Activated T-helper 2 cell treated with anti-CD3 and anti-CD28 coated beads, Interferon-gamma antibody, Interleukin-2, Interleukin-4, amounts not matched to agents 10 μg/mL and 5 μg/mL and 100 μg/mL, durations not matched to agents 14 hours and 24 hours and 36 hours (primary cell): Measurements from ENCODE around the gene PHC2. TPM values are rescaled to one million over a fixed set of nuclear protein-coding genes. Genes with fewer than 3 reads are reported as not detected.

ENCODE experiments used
- DNase-seq: peaks from one replicate; pipeline ENCODE4 v3.0.0; 2021; ENCODE audit warnings: low spot score
- H3K27ac Mint-ChIP-seq: one replicate; pipeline ENCODE4 v1.8.0; 2021; ENCODE audit warnings: mixed read lengths
- H3K27me3 Mint-ChIP-seq: one replicate; pipeline ENCODE4 v1.8.0; 2021; ENCODE audit warnings: low read depth, mixed read lengths
- H3K36me3 Mint-ChIP-seq: one replicate; pipeline ENCODE4 v1.8.0; 2021; ENCODE audit warnings: low read depth, mixed read lengths
- H3K4me1 Mint-ChIP-seq: one replicate; pipeline ENCODE4 v1.8.0; 2021; ENCODE audit warnings: low read depth, mixed read lengths
- H3K4me3 Mint-ChIP-seq: one replicate; pipeline ENCODE4 v1.8.0; 2021; ENCODE audit warnings: low read depth, mild to moderate bottlenecking, moderate library complexity, mixed read lengths
- H3K9me3 Mint-ChIP-seq: one replicate; pipeline ENCODE4 v1.8.0; 2021; ENCODE audit warnings: mixed read lengths
- intact Hi-C: fragments of 100-400 bp; cut with micrococcal nuclease; formaldehyde crosslinking; loops from one replicate; pipeline ENCODE4 v1.15.1; 2023
- total RNA-seq: library from RNA; stranded (reverse); gene quantifications from 2 replicates; pipeline ENCODE4 v1.2.3, GENCODE V29; 2022

The PHC2 gene
- total RNA-seq, 1 donor from 2014 or later: 33.1 TPM

GRCh38 chr1:33306653-33307493 lies 124.0 kb downstream of the PHC2 start:
- Mint-ChIP-seq H3K4me3 (no peak overlapping the region), H3K27ac (no peak overlapping the region)

GRCh38 chr1:33305816-33306652 lies 124.9 kb downstream of the PHC2 start:
- Mint-ChIP-seq H3K4me3 (no peak overlapping the region), H3K4me1 (peaks cover 24% of the 10 kb centered on the region), H3K9me3 (no peaks in the 10 kb centered on the region), H3K27ac (no peak overlapping the region), H3K36me3 (peaks cover 19% of the 10 kb centered on the region), H3K27me3 (peaks cover 14% of the 10 kb centered on the region)
- DNase-seq: no peak
- intact Hi-C loops: no loop called here

More at GRCh38 chr1:33306653-33307493, 124.0 kb downstream of the PHC2 start:
- intact Hi-C loops: no loop called here
- peaks cover 20% of the 10 kb centered on the region for H3K4me1 Mint-ChIP-seq
- no peak for DNase-seq
- H3K27me3 Mint-ChIP-seq: peaks cover 14% of the 10 kb centered on the region
- H3K9me3 Mint-ChIP-seq: no peaks in the 10 kb centered on the region
- peaks cover 13% of the 10 kb centered on the region for H3K36me3 Mint-ChIP-seq

DNA sequence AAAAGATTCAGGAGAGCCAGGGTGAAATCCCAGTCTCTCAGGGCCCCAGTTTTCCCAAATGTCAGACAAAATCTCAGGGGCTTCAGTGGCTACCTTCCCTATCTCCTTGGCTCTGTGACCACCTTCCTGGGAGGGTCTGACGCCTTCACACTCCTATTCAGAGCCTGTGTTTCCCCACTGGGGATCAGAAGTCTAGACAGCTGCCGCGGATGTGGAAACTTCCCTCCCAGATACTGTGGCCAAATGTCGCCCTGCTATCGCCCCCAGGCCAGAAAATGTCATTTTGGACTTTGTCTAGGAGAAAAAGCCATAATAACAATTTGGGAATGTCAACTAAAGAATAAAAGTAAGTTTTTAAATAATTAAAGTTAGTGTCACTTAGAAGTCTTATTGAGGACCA lies 125.9 kb downstream of the PHC2 start:
- no peak overlapping the region for H3K27ac Mint-ChIP-seq
- peaks cover 14% of the 10 kb centered on the region for H3K27me3 Mint-ChIP-seq
- H3K36me3 Mint-ChIP-seq: peaks cover 25% of the 10 kb centered on the region
- peaks cover 24% of the 10 kb centered on the region for H3K4me1 Mint-ChIP-seq
- no peak for DNase-seq
- H3K4me3 Mint-ChIP-seq: no peak overlapping the region
- no peaks in the 10 kb centered on the region for H3K9me3 Mint-ChIP-seq
- intact Hi-C loops: no loop called here

DNA sequence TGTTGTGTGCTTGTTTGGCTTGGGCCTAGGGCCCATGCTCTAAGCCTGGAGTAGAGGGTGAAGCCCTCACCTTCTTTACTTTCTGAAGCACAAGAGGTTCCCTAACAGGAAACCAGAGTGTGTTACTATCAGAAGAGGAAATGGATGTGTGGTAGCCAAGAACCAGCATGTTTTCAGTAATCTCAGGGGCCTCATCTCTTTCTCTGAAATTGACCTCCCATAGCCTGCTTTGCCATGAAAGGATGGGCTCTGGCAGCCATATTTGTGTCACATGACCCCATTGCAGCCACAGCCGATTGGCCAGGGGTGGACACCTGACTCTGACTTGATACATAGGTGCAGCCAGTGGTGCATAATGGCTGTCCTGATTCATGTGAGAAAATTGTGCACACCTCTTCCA lies 128.6 kb downstream of the PHC2 start:
- peaks cover 12% of the 10 kb centered on the region for H3K27me3 Mint-ChIP-seq
- H3K36me3 Mint-ChIP-seq: peaks cover 31% of the 10 kb centered on the region
- peaks cover 29% of the 10 kb centered on the region for H3K4me1 Mint-ChIP-seq
- intact Hi-C loops: no loop called here
- H3K9me3 Mint-ChIP-seq: no peaks in the 10 kb centered on the region
- H3K4me3 Mint-ChIP-seq: no peak overlapping the region
- peak overlapping the region; percentile 69 for H3K27ac Mint-ChIP-seq
- peak; percentile 51 for DNase-seq

GRCh38 chr1:33301273-33301984 lies 129.5 kb downstream of the PHC2 start:
- peaks cover 29% of the 10 kb centered on the region for H3K4me1 Mint-ChIP-seq
- no peaks in the 10 kb centered on the region for H3K9me3 Mint-ChIP-seq
- no peak overlapping the region for H3K4me3 Mint-ChIP-seq
- DNase-seq: no peak
- peak overlapping the region; percentile 46 for H3K27ac Mint-ChIP-seq
- peaks cover 12% of the 10 kb centered on the region for H3K27me3 Mint-ChIP-seq
- H3K36me3 Mint-ChIP-seq: peaks cover 38% of the 10 kb centered on the region
- intact Hi-C loops: no loop called here

DNA sequence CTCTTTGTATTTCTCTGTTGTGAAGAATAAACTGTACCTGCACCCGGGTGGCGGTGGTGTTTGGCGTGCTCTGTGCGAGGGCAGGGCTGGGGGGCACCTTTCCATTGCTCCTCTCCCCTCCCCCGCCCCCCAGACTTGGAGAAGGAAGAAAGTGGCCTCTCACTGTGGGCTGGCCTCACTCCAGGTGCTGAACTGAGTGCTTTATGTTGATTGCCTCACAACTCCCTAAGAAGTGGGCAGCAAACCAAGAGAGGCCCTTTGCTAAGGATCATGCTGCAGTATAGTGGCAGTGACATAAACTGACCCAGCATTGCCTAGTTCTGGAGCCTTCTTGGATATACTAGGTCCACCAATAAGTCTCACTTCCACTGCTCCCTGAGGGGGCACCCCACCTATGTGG lies 130.2 kb downstream of the PHC2 start:
- peaks cover 29% of the 10 kb centered on the region for H3K4me1 Mint-ChIP-seq
- intact Hi-C loops: no loop called here
- H3K4me3 Mint-ChIP-seq: no peak overlapping the region
- H3K27me3 Mint-ChIP-seq: peaks cover 4% of the 10 kb centered on the region
- H3K9me3 Mint-ChIP-seq: no peaks in the 10 kb centered on the region
- DNase-seq: no peak
- H3K36me3 Mint-ChIP-seq: peaks cover 40% of the 10 kb centered on the region
- H3K27ac Mint-ChIP-seq: no peak overlapping the region

- intact Hi-C loops: loop anchor here (5.0 kb wide), 1 partner anchor 173 kb away; the partner anchor contains the start of gene ZSCAN20
- DNase-seq: no peak
These were observed 131.3 kb downstream of the PHC2 start for GRCh38 chr1:33299461-33300155.

DNA sequence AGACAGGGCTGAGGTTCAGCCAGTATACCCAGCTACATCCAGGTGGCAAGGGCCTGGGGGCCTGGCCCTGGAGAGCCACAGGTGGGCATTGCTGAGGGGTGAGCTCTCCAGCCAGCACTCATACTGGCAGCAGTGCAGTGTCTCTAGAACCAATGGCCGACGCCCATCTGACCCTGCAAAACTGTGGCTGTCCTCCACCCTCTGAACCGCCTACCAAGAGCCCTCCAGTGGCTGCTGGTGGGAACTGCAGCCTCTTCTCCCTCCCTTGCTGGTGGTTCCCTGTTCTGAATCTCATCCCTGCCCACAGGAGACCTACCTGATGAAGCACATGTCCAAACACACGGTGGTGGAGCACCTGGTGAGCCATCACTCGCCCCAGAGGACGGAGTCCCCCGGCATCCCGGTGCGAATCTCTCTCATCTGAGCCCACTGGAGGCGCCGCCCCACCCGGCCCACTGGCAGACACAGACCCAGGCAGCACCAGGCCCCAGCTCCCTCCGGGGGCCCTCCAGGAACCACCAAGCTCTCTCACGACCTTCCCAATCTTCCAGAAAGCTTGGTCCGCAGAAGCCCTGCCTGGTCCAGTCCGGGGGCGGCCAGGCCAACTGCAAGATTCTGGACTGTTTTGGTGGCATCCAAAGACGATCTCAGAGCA lies 132.1 kb downstream of the PHC2 start:
- no peak overlapping the region for H3K27ac Mint-ChIP-seq
- intact Hi-C loops: loop anchor here (5.0 kb wide), 1 partner anchor 174 kb away; the partner anchor contains the start of gene ZSCAN20
- H3K4me1 Mint-ChIP-seq: peaks cover 28% of the 10 kb centered on the region

More at GRCh38 chr1:33299461-33300155, 131.3 kb downstream of the PHC2 start:
- no peaks in the 10 kb centered on the region for H3K9me3 Mint-ChIP-seq
- H3K4me3 Mint-ChIP-seq: no peak overlapping the region
- H3K36me3 Mint-ChIP-seq: peaks cover 40% of the 10 kb centered on the region
- H3K4me1 Mint-ChIP-seq: peaks cover 31% of the 10 kb centered on the region
- no peak overlapping the region for H3K27ac Mint-ChIP-seq
- H3K27me3 Mint-ChIP-seq: no peaks in the 10 kb centered on the region

GRCh38 chr1:33297911-33298622 lies 132.8 kb downstream of the PHC2 start:
- Mint-ChIP-seq H3K27me3 (no peaks in the 10 kb centered on the region), H3K36me3 (peaks cover 37% of the 10 kb centered on the region), H3K4me1 (peaks cover 23% of the 10 kb centered on the region), H3K27ac (no peak overlapping the region), H3K4me3 (no peak overlapping the region), H3K9me3 (no peaks in the 10 kb centered on the region)
- intact Hi-C loops: loop anchor here (5.0 kb wide), 1 partner anchor 174 kb away; the partner anchor contains the start of gene ZSCAN20
- DNase-seq: no peak

More for the DNA sequence above, 132.1 kb downstream of the PHC2 start:
- Mint-ChIP-seq H3K36me3 (peaks cover 40% of the 10 kb centered on the region), H3K4me3 (no peak overlapping the region), H3K9me3 (no peaks in the 10 kb centered on the region), H3K27me3 (no peaks in the 10 kb centered on the region)
- DNase-seq: peak; percentile 53

DNA sequence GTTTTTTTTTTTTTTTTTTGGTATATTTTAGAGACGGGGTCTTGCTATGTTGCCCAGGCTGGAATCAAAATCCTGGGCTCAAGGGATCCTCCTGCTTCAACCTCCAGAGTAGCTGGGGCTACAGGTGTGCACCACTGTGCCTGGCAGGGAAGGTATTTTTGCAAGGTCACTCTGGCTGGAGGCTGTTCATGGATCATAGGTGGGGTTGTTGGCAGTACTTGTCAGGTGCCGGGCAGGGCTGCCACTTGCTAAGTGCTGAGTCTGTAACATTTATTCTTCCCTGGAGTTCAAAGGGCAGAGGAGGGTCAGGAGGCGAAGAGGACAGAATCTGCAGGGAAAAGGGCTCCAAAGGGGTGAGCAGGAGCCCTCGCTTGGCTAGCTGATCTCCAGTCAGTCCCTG lies 134.1 kb downstream of the PHC2 start:
- DNase-seq: no peak
- no peaks in the 10 kb centered on the region for H3K27me3 Mint-ChIP-seq
- no peak overlapping the region for H3K27ac Mint-ChIP-seq
- no peak overlapping the region for H3K4me3 Mint-ChIP-seq
- intact Hi-C loops: loop anchor here (5.0 kb wide), 1 partner anchor 175 kb away; the partner anchor contains the start of gene ZSCAN20
- peaks cover 11% of the 10 kb centered on the region for H3K4me1 Mint-ChIP-seq
- H3K9me3 Mint-ChIP-seq: no peaks in the 10 kb centered on the region
- peaks cover 27% of the 10 kb centered on the region for H3K36me3 Mint-ChIP-seq

DNA sequence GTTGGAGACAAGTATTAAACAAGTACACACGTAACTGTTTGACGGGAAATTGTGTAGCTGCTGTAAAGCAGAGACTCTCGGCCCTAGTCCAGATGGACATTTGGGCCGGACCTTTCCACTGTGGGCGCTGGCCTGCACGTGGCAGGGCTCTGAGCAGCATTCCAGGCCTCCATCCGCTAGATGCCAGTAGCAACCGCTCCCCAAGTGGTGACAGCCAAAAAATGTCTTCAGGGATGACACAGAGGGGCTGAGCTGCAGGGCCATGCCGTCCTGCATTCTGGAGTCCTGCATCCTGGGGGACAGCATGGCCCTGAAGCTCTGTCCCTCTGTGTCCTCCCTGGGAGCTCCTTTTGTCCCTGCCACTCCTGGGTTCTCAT lies 134.8 kb downstream of the PHC2 start:
- Mint-ChIP-seq H3K27ac (no peak overlapping the region), H3K4me1 (peaks cover 7% of the 10 kb centered on the region), H3K4me3 (no peak overlapping the region), H3K9me3 (no peaks in the 10 kb centered on the region), H3K27me3 (no peaks in the 10 kb centered on the region), H3K36me3 (peaks cover 21% of the 10 kb centered on the region)
- DNase-seq: no peak
- intact Hi-C loops: loop anchor here (5.0 kb wide), 1 partner anchor 176 kb away; the partner anchor contains the start of gene ZSCAN20
